Peyer's patch (tissue), 4 donors: Measurements from ENCODE around the gene POLL.
"Not testable (repeated sequence)": the region's sequence is repeated elsewhere in the genome, so short reads cannot be mapped to it uniquely, and the experiment has no call there.

Experiments
- POLR2A ChIP-seq, 2 donors: fragments of 450-650 bp; IDR thresholded peaks; one replicate each; pipeline ENCODE4 v1.5.1; 2017; ENCODE audit warnings: antibody characterized with exemption in 2 of 2, mild to moderate bottlenecking in 2 of 2, moderate library complexity in 2 of 2
- TF ChIP-seq, protein P1 (sequence below), 6 experiments: fragments of 450-650 bp in 4 of 6; fragments of 200-600 bp in 2 of 6; sonication (generic) in 1 of 6; IDR thresholded peaks; one replicate each; pipeline ENCODE4 v1.5.1; 2017 to 2019; ENCODE audit warnings: antibody characterized with exemption in 6 of 6, mild to moderate bottlenecking in 3 of 6, moderate library complexity in 1 of 6

DNA sequence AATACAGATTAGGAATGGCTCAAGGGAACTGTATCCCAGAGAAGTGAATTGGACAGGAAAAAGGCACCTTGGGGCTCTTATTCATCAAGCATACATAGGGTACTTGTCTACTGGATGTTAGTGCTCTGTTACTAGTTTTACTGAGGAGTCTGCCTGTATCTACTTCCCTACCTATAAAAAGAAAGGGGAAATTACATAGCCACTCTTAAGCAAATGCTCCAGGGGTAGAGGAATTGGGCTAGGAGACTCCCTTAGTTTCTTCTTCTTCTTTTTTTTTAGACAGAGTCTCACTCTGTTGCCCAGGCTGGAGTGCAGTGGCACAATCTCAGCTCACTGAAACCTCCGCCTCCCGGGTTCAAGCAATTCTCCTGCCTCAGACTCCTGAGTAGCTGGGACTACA, 5.3 kb upstream of the POLL start:
- not testable (repeated sequence) for TF ChIP-seq POLR2A (IDR thresholded peaks at IDR 0.05)
- TF ChIP-seq, protein P1, sequence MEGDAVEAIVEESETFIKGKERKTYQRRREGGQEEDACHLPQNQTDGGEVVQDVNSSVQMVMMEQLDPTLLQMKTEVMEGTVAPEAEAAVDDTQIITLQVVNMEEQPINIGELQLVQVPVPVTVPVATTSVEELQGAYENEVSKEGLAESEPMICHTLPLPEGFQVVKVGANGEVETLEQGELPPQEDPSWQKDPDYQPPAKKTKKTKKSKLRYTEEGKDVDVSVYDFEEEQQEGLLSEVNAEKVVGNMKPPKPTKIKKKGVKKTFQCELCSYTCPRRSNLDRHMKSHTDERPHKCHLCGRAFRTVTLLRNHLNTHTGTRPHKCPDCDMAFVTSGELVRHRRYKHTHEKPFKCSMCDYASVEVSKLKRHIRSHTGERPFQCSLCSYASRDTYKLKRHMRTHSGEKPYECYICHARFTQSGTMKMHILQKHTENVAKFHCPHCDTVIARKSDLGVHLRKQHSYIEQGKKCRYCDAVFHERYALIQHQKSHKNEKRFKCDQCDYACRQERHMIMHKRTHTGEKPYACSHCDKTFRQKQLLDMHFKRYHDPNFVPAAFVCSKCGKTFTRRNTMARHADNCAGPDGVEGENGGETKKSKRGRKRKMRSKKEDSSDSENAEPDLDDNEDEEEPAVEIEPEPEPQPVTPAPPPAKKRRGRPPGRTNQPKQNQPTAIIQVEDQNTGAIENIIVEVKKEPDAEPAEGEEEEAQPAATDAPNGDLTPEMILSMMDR (IDR thresholded peaks at IDR 0.05): not testable (repeated sequence)
